ENCODE measurements around the gene SIGLEC1.

GRCh38 chr20:3734111-3734843 lies 21.9 kb upstream of the SIGLEC1 start:
- TF ChIP-seq CTCF (conservative IDR thresholded peaks at IDR 0.05 in 1 of 2, IDR thresholded peaks at IDR 0.05 in 1 of 2; ENCODE audit: extremely low read depth in 1 of 2, insufficient read depth in 1 of 2, low read depth in 1 of 2, low read length in 2 of 2) (no peak), EZH2 (IDR thresholded peaks at IDR 0.05; ENCODE audit: borderline replicate concordance, low read length) (no peak)
